DND-41 (cell line): ENCODE results near the gene GRIN1.

Experiments
- ATAC-seq: fragments of 200-7000 bp; cut with Tn5 transposase; 3 replicates; pipeline ENCODE4 v1.9.1; 2021; ENCODE audit warnings: low read depth; ENCODE audit not compliant: insufficient read depth
- DNase-seq: peaks from one replicate; pipeline ENCODE4 v3.0.0-alpha.2; 2020
- H2AFZ ChIP-seq: 2 replicates; pipeline ENCODE4 v1.6.0; 2012; ENCODE audit warnings: low read depth, low read length
- H3K27ac ChIP-seq: 2 replicates; pipeline ENCODE4 v1.5.1; 2012; ENCODE audit warnings: low read length, inconsistent platforms
- H3K27me3 ChIP-seq: fragments of 200-600 bp; sonication (generic); 2 replicates; pipeline ENCODE4 v1.6.0; 2012; ENCODE audit warnings: low read length, mild to moderate bottlenecking, inconsistent platforms; ENCODE audit not compliant: insufficient read depth, poor library complexity
- H3K36me3 ChIP-seq: 2 replicates; pipeline ENCODE4 v1.5.1; 2012; ENCODE audit warnings: low read length, inconsistent platforms; ENCODE audit not compliant: insufficient read depth
- H3K4me1 ChIP-seq: 2 replicates; pipeline ENCODE4 v1.5.1; 2012; ENCODE audit warnings: mild to moderate bottlenecking, low read length; ENCODE audit not compliant: insufficient read depth
- H3K4me2 ChIP-seq: 2 replicates; pipeline ENCODE4 v1.6.0; 2012; ENCODE audit warnings: mild to moderate bottlenecking, moderate library complexity, low read length, inconsistent platforms; ENCODE audit not compliant: insufficient read depth
- H3K4me3 ChIP-seq, 2 experiments: fragments of 200-600 bp in 1 of 2; shearing (Covaris generic) in 1 of 2; 2 replicates each; pipeline ENCODE4 v1.5.1; 2012 to 2016; ENCODE audit warnings: inconsistent platforms in 2 of 2, low read length in 2 of 2, mild to moderate bottlenecking in 2 of 2, low read depth in 1 of 2, moderate library complexity in 1 of 2
- H3K79me2 ChIP-seq: 2 replicates; pipeline ENCODE4 v1.6.0; 2012; ENCODE audit warnings: low read length, inconsistent platforms; ENCODE audit not compliant: insufficient read depth
- H3K9ac ChIP-seq: 2 replicates; pipeline ENCODE4 v1.6.0; 2012; ENCODE audit warnings: low read depth, mild to moderate bottlenecking, inconsistent platforms, low read length, moderate library complexity
- H3K9me3 ChIP-seq: 2 replicates; pipeline ENCODE4 v1.5.1; 2012; ENCODE audit warnings: low read length, moderate library complexity, mild to moderate bottlenecking, inconsistent platforms; ENCODE audit not compliant: insufficient read depth, severe bottlenecking
- H4K20me1 ChIP-seq: 2 replicates; pipeline ENCODE4 v1.6.0; 2012; ENCODE audit warnings: low read length; ENCODE audit not compliant: insufficient read depth
- EZH2 ChIP-seq: IDR thresholded peaks from 3 replicates; pipeline ENCODE4 v1.6.1; 2012; ENCODE audit warnings: borderline replicate concordance, low read depth, mild to moderate bottlenecking, moderate library complexity, low read length, inconsistent platforms; ENCODE audit not compliant: severe bottlenecking
- TF ChIP-seq, protein P1 (sequence below): IDR thresholded peaks from 2 replicates; pipeline ENCODE4 v1.5.1; 2012; ENCODE audit warnings: borderline replicate concordance, low read length, moderate library complexity, mild to moderate bottlenecking; ENCODE audit not compliant: poor library complexity, severe bottlenecking; ENCODE audit errors: extremely low read depth

Gene GRIN1

DNA sequence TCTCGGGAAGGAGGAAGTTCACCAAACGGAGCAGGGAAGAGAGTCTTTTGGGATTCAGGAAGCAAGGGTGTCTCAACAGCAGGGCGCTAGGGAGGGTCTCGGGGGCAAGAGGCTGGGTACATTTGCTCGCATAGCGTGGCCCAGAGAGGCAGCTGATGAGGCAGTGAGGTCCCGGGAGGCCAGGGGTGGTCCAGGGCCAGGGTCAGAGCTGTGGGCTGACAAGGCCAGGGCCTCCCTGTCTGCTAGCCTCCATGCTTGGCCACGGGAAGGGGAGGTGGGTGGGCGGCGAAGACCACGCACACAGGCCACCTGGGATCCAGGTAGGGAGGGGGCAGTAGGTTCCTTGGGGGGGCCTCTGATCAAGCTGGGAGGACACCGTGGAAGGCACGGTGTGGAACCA, 72.6 kb downstream of the GRIN1 start:
- Histone ChIP-seq H4K20me1 (peaks cover 8% of the 10 kb centered on the region; the same call in 1 of the 2 replicates), H3K27me3 (no peaks in the 10 kb centered on the region), H2AFZ (no peak overlapping the region), H3K4me2 (no peak overlapping the region), H3K79me2 (peaks cover 13% of the 10 kb centered on the region), H3K9me3 (no peaks in the 10 kb centered on the region), H3K27ac (no peak overlapping the region), H3K9ac (no peak overlapping the region), H3K36me3 (peaks cover 47% of the 10 kb centered on the region), H3K4me1 (peaks cover 12% of the 10 kb centered on the region), H3K4me3 (no peak overlapping the region)
- TF ChIP-seq, protein P1, sequence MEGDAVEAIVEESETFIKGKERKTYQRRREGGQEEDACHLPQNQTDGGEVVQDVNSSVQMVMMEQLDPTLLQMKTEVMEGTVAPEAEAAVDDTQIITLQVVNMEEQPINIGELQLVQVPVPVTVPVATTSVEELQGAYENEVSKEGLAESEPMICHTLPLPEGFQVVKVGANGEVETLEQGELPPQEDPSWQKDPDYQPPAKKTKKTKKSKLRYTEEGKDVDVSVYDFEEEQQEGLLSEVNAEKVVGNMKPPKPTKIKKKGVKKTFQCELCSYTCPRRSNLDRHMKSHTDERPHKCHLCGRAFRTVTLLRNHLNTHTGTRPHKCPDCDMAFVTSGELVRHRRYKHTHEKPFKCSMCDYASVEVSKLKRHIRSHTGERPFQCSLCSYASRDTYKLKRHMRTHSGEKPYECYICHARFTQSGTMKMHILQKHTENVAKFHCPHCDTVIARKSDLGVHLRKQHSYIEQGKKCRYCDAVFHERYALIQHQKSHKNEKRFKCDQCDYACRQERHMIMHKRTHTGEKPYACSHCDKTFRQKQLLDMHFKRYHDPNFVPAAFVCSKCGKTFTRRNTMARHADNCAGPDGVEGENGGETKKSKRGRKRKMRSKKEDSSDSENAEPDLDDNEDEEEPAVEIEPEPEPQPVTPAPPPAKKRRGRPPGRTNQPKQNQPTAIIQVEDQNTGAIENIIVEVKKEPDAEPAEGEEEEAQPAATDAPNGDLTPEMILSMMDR: no peak
- TF ChIP-seq EZH2: no peak
- ATAC-seq: no peak; the same call in 2 of the 3 replicates
- DNase-seq: no peak

DNA sequence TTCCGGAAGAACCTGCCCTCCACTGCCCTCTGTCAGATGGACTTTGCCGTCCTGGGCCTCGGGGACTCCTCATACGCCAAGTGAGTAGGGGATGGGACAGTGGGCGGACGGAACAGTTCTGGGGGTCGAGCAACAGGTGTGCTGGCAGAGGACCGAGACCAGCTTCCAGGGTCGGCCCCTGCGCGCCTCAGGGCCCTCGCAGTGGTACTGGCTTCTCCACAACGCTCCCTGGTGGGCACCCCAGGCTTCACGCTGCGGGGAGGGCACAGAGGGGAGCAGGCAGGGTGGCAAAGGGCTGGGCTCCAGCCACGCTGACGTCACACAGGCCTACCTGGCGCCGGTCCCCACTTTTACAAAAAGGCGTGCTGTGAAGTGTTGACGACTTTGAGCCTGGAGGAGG, 73.6 kb downstream of the GRIN1 start:
- Histone ChIP-seq H3K36me3 (peaks cover 37% of the 10 kb centered on the region), H2AFZ (no peak overlapping the region), H3K4me2 (no peak overlapping the region), H3K9me3 (no peaks in the 10 kb centered on the region), H3K4me1 (peaks cover 2% of the 10 kb centered on the region), H3K27me3 (no peaks in the 10 kb centered on the region), H3K4me3 (no peak overlapping the region), H3K9ac (no peak overlapping the region), H4K20me1 (peaks cover 4% of the 10 kb centered on the region; the same call in 1 of the 2 replicates), H3K79me2 (peaks cover 3% of the 10 kb centered on the region), H3K27ac (no peak overlapping the region)
- TF ChIP-seq, protein P1: peak; percentile 33
- TF ChIP-seq EZH2: no peak
- DNase-seq: no peak
- peak; percentile 41; the same call in 1 of the 3 replicates for ATAC-seq

DNA sequence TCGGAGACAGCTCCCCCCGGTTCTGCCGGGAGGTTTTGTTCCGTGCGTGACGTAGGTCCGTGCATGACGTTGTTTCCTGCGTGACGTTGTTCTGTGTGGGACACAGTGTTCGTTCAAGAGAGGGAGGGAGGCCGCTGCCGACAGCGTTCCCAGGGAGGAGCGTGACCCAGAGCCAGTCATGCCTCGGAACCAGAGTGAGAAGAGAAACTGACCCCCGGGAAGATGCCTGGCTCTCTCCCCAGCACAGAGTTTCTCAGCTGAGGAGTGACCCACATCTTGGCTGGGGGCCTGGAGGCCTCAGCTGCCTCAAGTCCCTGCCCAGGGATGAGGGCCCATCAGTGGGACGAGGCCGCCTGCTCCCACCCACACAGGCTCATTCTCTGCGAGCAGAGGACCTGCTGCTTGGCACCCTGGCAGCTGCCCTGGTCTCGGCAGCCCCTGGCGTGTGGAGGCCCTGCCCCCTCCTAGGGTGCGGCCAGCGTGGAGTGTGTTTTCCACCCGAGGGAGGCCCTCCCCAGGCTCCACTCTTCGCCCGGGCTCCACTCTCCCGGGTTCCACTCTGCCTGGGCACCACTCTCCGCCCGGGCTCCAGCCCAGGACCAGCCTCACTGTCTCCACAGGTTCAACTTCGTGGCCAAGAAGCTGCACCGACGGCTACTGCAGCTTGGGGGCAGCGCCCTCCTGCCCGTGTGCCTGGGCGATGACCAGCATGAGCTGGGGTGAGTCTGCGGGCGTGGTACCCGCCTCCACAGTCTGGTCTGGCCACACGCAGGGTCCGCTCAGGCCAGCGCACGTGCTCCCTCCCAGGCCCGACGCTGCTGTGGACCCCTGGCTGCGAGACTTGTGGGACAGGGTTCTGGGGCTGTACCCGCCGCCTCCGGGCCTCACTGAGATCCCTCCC, 74.5 kb downstream of the GRIN1 start:
- Histone ChIP-seq H4K20me1 (peaks cover 3% of the 10 kb centered on the region; the same call in 1 of the 2 replicates), H3K9me3 (no peaks in the 10 kb centered on the region), H3K27me3 (no peaks in the 10 kb centered on the region), H3K9ac (no peak overlapping the region), H3K36me3 (peaks cover 36% of the 10 kb centered on the region), H3K4me2 (no peak overlapping the region), H3K4me1 (no peaks in the 10 kb centered on the region), H2AFZ (no peak overlapping the region), H3K4me3 (no peak overlapping the region), H3K27ac (no peak overlapping the region), H3K79me2 (no peaks in the 10 kb centered on the region)
- TF ChIP-seq, protein P1: peak; percentile 22
- no peak for TF ChIP-seq EZH2
- no peak for DNase-seq
- no peak for ATAC-seq
